B cell (primary cell): ENCODE measurements around the gene RTF2.

ENCODE experiments used
- CTCF ChIP-seq: fragments of 200-600 bp; IDR thresholded peaks from one replicate; pipeline ENCODE4 v1.8.0; 2022; ENCODE audit warnings: antibody characterized with exemption, mild to moderate bottlenecking
- EZH2 ChIP-seq: IDR thresholded peaks from 2 replicates; pipeline ENCODE4 v1.6.1; 2012; ENCODE audit warnings: borderline replicate concordance, low read depth, mild to moderate bottlenecking, moderate library complexity, low read length; ENCODE audit not compliant: insufficient read depth, poor library complexity, severe bottlenecking

GRCh38 chr20:56537997-56538396 is 69.6 kb downstream of the RTF2 start:
- TF ChIP-seq CTCF (no peak), EZH2 (no peak)
